ENCODE measurements around the gene MLYCD.

- TF ChIP-seq CTCF (IDR thresholded peaks at IDR 0.05; ENCODE audit: low read length) (no peak), EZH2 (IDR thresholded peaks at IDR 0.05; ENCODE audit: borderline replicate concordance, low read length) (no peak)
Observed at GRCh38 chr16:83925957-83926725, 27.2 kb downstream of the MLYCD start.
